ENCODE results near the gene RASAL1. TPM values are rescaled to one million over a fixed set of nuclear protein-coding genes. Genes with fewer than 3 reads are reported as not detected.
"Not testable (repeated sequence)": the region's sequence is repeated elsewhere in the genome, so short reads cannot be mapped to it uniquely, and the experiment has no call there.

Gene RASAL1
- total and polyA plus RNA-seq, 2 experiments from 2014 or later, result 0.24 to 0.33 TPM

GRCh38 chr12:113142173-113142885 is 6.8 kb upstream of the RASAL1 start:
- Histone ChIP-seq H3K4me1 (ENCODE audit: low read depth) (no peaks in the 10 kb centered on the region), H3K27me3 (no peaks in the 10 kb centered on the region), H3K4me3 (no peak overlapping the region), H3K27ac (no peak overlapping the region), H3K9me3 (ENCODE audit: low read depth) (no peaks in the 10 kb centered on the region), H3K36me3 (no peaks in the 10 kb centered on the region)
- DNase-seq (ENCODE audit: low read depth in 1 of 2, low spot score in 1 of 2), result no peak
- no peak for TF ChIP-seq CTCF (IDR thresholded peaks at IDR 0.05; ENCODE audit: low read depth, low read length)

GRCh38 chr12:113141716-113142115 is 6.2 kb upstream of the RASAL1 start:
- H3K4me3 ChIP-seq; H3K27me3 ChIP-seq; H3K27ac ChIP-seq; H3K9me3 ChIP-seq (ENCODE audit: low read depth); DNase-seq (ENCODE audit: low read depth in 1 of 2, low spot score in 1 of 2); H3K36me3 ChIP-seq; H3K4me1 ChIP-seq (ENCODE audit: low read depth): not testable (repeated sequence)

GRCh38 chr12:113140706-113141105 is 5.1 kb upstream of the RASAL1 start:
- Histone ChIP-seq H3K36me3 (no peaks in the 10 kb centered on the region), H3K27me3 (peaks cover 6% of the 10 kb centered on the region), H3K4me1 (ENCODE audit: low read depth) (no peaks in the 10 kb centered on the region), H3K4me3 (no peak overlapping the region), H3K27ac (no peak overlapping the region), H3K9me3 (ENCODE audit: low read depth) (no peaks in the 10 kb centered on the region)
- TF ChIP-seq CTCF (IDR thresholded peaks at IDR 0.05; ENCODE audit: low read depth, low read length), result no peak
- no peak for DNase-seq (ENCODE audit: low read depth in 1 of 2, low spot score in 1 of 2)

GRCh38 chr12:113138826-113139225 is 3.3 kb upstream of the RASAL1 start:
- H3K4me1 ChIP-seq (ENCODE audit: low read depth), result no peaks in the 10 kb centered on the region
- H3K27me3 ChIP-seq, result peaks cover 22% of the 10 kb centered on the region

GRCh38 chr12:113137861-113138783 is 2.6 kb upstream of the RASAL1 start:
- Histone ChIP-seq H3K36me3 (no peaks in the 10 kb centered on the region), H3K27me3 (peaks cover 22% of the 10 kb centered on the region), H3K4me1 (ENCODE audit: low read depth) (no peaks in the 10 kb centered on the region), H3K27ac (no peak overlapping the region), H3K9me3 (ENCODE audit: low read depth) (no peaks in the 10 kb centered on the region), H3K4me3 (no peak overlapping the region)
- DNase-seq (ENCODE audit: low read depth in 1 of 2, low spot score in 1 of 2), result no peak
- no peak for TF ChIP-seq CTCF (IDR thresholded peaks at IDR 0.05; ENCODE audit: low read depth, low read length)

More at GRCh38 chr12:113138826-113139225, 3.3 kb upstream of the RASAL1 start:
- H3K36me3 ChIP-seq, result no peaks in the 10 kb centered on the region
- no peak overlapping the region for H3K27ac ChIP-seq
- H3K4me3 ChIP-seq, result no peak overlapping the region
- no peak for TF ChIP-seq CTCF (IDR thresholded peaks at IDR 0.05; ENCODE audit: low read depth, low read length)
- H3K9me3 ChIP-seq (ENCODE audit: low read depth), result no peaks in the 10 kb centered on the region
- DNase-seq (ENCODE audit: low read depth in 1 of 2, low spot score in 1 of 2), result no peak

Measured in cardiac muscle cell (in vitro differentiated cells and primary cell).